ENCODE measurements around the gene CCPG1. TPM values are rescaled to one million over a fixed set of nuclear protein-coding genes. Genes with fewer than 3 reads are reported as not detected.

Gene CCPG1
- total RNA-seq, 1 experiment from 2014 or later = 8.5 TPM

GRCh38 chr15:55348281-55348778 lies 59.8 kb downstream of the CCPG1 start:
- POLR2A ChIA-PET = no interaction called here
- no peak overlapping the region for H2AFZ ChIP-seq (ENCODE audit: low read depth, low read length, poor library complexity, severe bottlenecking)
- no TSS peak for BruUV-seq (replicated peaks)
- no peak overlapping the region for H3K9ac ChIP-seq (ENCODE audit: low read length)
- H4K20me1 ChIP-seq (ENCODE audit: insufficient read depth) = no peaks in the 10 kb centered on the region
- DNase-seq (ENCODE audit: low read depth, low spot score) (no peak), ATAC-seq (no peak)
- no peaks in the 10 kb centered on the region for H3K79me2 ChIP-seq (ENCODE audit: insufficient read depth, low read length)
- no peak overlapping the region for H3K27ac ChIP-seq (ENCODE audit: low read depth, low read length)
- RAD21 ChIA-PET (ENCODE audit: low non-redundant PET in 1 of 2, low total read pairs in 2 of 2, uncharacterized antibody in 2 of 2, unreplicated experiment in 2 of 2) = no interaction called here
- CTCF ChIA-PET = no interaction called here
- H3K4me1 ChIP-seq (ENCODE audit: control insufficient read depth in 1 of 2, insufficient read depth in 2 of 2, low read length in 2 of 2) = no peaks in the 10 kb centered on the region
- H3K4me3 ChIP-seq (replicated peaks in 1 of 2; ENCODE audit: low read depth in 1 of 2, low read length in 2 of 2) = no peak overlapping the region
- H3K4me2 ChIP-seq (ENCODE audit: low read length) = no peak overlapping the region
- intact Hi-C loops (cut with micrococcal nuclease) = no loop called here
- no peaks in the 10 kb centered on the region for H3K9me2 ChIP-seq (ENCODE audit: insufficient read depth)
- H3K27me3 ChIP-seq (ENCODE audit: insufficient read depth, low read length) = no peaks in the 10 kb centered on the region
- H3K9me3 ChIP-seq (ENCODE audit: control insufficient read depth in 1 of 2, insufficient read depth in 1 of 2, low read depth in 1 of 2, low read length in 2 of 2) = no peaks in the 10 kb centered on the region
- TF ChIP-seq SIN3A (IDR thresholded peaks at IDR 0.05; ENCODE audit: low read depth) (no peak), FOSL1 (IDR thresholded peaks at IDR 0.05; ENCODE audit: low read depth) (no peak), ATF3 (IDR thresholded peaks at IDR 0.05) (no peak), TCF7L2 (IDR thresholded peaks at IDR 0.05; ENCODE audit: borderline replicate concordance, extremely low read depth, insufficient read depth, insufficient read length) (no peak), CEBPB (IDR thresholded peaks at IDR 0.05; ENCODE audit: low read depth) (no peak), JUND (IDR thresholded peaks at IDR 0.05) (no peak), YY1 (IDR thresholded peaks at IDR 0.05; ENCODE audit: extremely low read depth, insufficient replicate concordance, low read depth, low read length) (no peak)
- no peaks in the 10 kb centered on the region; a peak in 1 of 4 replicates for H3K36me3 ChIP-seq (ENCODE audit: control insufficient read depth in 1 of 2, insufficient read depth in 2 of 2, low read length in 2 of 2)

- H3K9me3 ChIP-seq (ENCODE audit: control insufficient read depth in 1 of 2, insufficient read depth in 1 of 2, low read depth in 1 of 2, low read length in 2 of 2) = no peaks in the 10 kb centered on the region
- H3K4me2 ChIP-seq (ENCODE audit: low read length) = no peak overlapping the region
- H3K79me2 ChIP-seq (ENCODE audit: insufficient read depth, low read length) = no peaks in the 10 kb centered on the region
- H3K4me1 ChIP-seq (ENCODE audit: control insufficient read depth in 1 of 2, insufficient read depth in 2 of 2, low read length in 2 of 2) = no peaks in the 10 kb centered on the region
- no peaks in the 10 kb centered on the region for H4K20me1 ChIP-seq (ENCODE audit: insufficient read depth)
- H3K27me3 ChIP-seq (ENCODE audit: insufficient read depth, low read length) = no peaks in the 10 kb centered on the region
- DNase-seq (ENCODE audit: low read depth, low spot score) (no peak), ATAC-seq (no peak)
- intact Hi-C loops (cut with micrococcal nuclease) = no loop called here
- no peaks in the 10 kb centered on the region; a peak in 1 of 4 replicates for H3K36me3 ChIP-seq (ENCODE audit: control insufficient read depth in 1 of 2, insufficient read depth in 2 of 2, low read length in 2 of 2)
- H3K9ac ChIP-seq (ENCODE audit: low read length) = no peak overlapping the region
- H3K27ac ChIP-seq (ENCODE audit: low read depth, low read length) = no peak overlapping the region
- H3K9me2 ChIP-seq (ENCODE audit: insufficient read depth) = no peaks in the 10 kb centered on the region
- TF ChIP-seq TCF7L2 (IDR thresholded peaks at IDR 0.05; ENCODE audit: borderline replicate concordance, extremely low read depth, insufficient read depth, insufficient read length) (no peak), SP1 (IDR thresholded peaks at IDR 0.05; ENCODE audit: low read depth) (no peak), YY1 (IDR thresholded peaks at IDR 0.05; ENCODE audit: extremely low read depth, insufficient replicate concordance, low read depth, low read length) (no peak), ELF1 (IDR thresholded peaks at IDR 0.05; ENCODE audit: borderline replicate concordance, low read depth) (no peak), CBX3 (IDR thresholded peaks at IDR 0.05; ENCODE audit: low read depth) (no peak), MAX (IDR thresholded peaks at IDR 0.05) (no peak), JUND (IDR thresholded peaks at IDR 0.05) (no peak)
- BruUV-seq (replicated peaks) = no TSS peak
- no peak overlapping the region for H3K4me3 ChIP-seq (replicated peaks in 1 of 2; ENCODE audit: low read depth in 1 of 2, low read length in 2 of 2)
- ChIA-PET CTCF (no interaction called here), RAD21 (ENCODE audit: low non-redundant PET in 1 of 2, low total read pairs in 2 of 2, uncharacterized antibody in 2 of 2, unreplicated experiment in 2 of 2) (no interaction called here), POLR2A (no interaction called here)
- no peak overlapping the region for H2AFZ ChIP-seq (ENCODE audit: low read depth, low read length, poor library complexity, severe bottlenecking)
Measured at GRCh38 chr15:55344206-55344605, 64.0 kb downstream of the CCPG1 start.
